Ecto neural progenitor cell (in vitro differentiated cells): ENCODE results near the gene JAZF1.

Source experiments
- DNase-seq: peaks from one replicate; pipeline ENCODE4 v3.0.0-alpha.2; 2018; ENCODE audit warnings: low spot score

The JAZF1 gene

DNA sequence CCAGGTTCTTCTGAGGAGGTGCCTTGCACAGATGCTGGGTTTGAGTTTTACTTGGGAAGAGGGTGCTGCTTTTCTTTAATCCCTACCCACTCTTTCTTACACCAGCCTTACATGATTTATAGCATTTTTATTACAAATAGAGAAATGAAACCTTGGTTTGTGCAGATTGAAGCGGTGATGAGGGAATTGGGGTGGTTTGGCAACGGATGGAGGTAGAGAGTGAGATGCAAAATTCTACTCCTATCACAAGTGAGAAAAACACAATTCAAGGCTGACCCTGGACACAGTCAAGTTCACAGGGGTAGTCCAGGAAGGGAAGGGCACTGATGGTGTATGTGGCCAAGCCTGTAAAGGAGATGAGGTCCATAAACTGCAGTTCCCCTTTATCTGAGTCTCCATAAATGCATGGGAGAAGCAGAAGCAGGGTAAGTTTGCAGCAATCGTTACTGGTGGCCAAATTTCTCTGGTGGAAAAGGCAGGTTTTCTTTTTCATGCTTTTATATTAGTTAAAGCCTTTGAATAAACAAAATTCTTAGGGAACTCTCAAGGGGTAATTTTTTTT, 214.3 kb downstream of the JAZF1 start:
- no peak for DNase-seq

DNA sequence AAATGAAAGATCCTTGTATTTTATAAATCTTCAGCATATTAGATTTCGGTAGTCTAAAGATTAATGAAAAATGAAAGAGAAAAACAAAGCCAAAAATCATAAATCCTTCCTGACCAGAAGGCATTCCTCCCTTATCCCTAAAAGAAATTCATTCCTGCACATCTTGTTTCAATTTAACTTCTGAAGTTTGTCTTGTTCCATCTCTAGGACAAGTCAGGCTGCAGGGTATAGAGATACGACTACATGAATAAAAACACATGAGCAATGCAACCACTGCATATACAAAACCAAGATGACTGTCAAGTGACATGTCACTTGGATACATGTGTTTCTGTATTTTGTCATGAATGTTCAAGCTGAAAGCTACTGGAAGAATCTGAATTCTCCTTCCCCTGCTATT, 214.9 kb downstream of the JAZF1 start:
- no peak for DNase-seq

DNA sequence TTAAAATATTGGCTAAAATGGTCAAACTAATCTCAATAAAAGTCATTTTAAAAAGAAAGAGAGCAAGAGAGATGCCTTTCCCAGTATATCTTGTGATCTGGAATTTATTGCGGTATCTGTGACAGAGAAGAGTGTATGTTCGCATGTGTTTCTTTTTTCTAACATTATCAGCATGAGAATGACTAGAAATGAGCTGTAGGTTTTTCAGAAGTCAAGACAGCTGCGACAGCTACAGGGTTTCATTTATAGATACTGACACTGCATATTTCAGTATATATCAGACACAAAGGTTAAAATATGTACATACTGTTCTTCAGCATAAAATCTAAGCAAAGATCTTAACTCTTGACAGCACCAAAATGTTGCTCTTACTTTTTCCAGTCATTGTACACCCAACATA, 215.8 kb downstream of the JAZF1 start:
- no peak for DNase-seq

DNA sequence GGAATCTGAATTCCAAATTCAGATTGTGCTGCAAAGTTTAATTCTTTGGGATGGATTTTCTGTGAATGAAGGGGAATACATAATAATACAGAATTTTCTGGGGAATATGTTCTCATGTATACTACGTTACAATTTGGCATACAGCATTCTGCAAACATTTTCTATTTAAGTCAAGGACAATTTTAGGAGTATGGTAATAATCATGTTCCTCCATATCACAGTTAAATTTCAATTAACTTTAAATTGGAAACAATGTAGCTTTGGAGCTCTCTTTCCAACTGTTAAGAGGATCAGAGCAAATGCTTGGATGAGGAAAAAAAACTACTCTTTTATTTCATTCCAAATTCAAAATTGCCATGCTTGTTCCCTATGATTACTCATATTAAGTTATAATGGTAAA, 217.5 kb downstream of the JAZF1 start:
- no peak for DNase-seq

DNA sequence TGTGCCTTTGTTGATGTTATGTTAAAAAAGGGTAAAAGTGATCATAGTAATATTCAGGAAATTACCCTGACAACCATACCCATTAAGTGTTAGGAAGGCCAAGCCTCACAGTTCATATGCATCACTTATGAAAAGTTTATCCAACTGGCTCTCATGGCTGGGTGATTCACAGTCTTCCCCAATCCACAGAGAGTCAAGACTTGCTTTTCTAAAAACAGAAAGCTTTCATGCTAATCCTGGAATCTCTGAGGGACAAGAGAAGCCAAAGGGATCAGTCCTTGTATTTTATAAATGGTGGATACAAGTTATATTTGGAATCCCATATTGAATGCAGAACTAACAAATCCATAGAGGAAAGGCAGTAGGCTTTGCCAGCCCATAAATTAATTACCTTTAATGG, 218.3 kb downstream of the JAZF1 start:
- no peak for DNase-seq

- DNase-seq, result no peak
Observed at GRCh38 chr7:27961255-27961654, 219.3 kb downstream of the JAZF1 start.

GRCh38 chr7:27960415-27960814, 220.2 kb downstream of the JAZF1 start:
- no peak for DNase-seq

DNA sequence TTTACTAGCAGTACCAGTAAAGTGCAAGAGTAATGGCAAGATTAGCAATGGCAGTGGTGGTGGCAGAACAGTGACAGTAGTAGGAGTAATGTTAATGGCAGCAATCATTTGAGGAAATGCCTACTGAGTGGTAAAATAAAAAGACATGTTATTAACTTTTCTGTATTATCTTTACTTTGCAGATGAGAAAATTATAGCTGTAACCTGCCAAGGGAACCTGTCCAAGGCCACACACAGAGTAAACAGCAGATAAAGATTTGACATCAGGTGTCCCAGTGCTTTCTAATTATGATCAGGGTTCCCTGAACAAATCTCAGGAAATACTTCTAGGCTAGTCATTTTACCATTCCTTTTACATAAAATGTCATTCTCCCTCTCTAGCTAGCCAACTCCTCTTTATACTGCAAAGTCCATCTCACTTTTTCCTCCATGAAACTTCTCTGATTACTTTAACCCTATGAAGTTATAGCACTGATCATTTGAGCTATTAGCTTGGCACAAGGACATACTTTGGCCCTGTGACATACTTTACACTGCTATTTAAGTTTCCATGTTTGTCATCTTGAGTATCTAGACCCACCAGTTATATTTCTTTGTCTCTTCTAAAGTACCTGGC, 221.6 kb downstream of the JAZF1 start:
- DNase-seq, result no peak

DNA sequence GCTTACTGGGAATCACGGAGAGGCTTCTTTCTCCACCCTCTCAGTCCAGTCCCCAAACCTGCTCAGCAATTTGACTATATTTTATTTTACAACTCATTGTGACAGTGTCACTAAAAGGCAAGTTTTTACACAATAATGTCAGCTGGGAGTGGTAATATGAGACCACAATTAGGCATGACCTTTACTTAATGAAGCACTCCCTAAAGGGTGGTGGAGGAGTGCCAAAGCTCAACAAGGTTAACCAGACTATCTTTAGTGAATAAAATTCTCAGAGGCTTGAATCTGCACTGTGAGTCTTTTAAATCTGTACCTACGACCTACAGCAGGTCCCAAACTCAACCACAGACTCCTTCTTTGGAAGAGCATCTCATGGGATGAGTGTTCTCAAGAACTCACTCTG, 225.0 kb downstream of the JAZF1 start:
- DNase-seq, result no peak

DNA sequence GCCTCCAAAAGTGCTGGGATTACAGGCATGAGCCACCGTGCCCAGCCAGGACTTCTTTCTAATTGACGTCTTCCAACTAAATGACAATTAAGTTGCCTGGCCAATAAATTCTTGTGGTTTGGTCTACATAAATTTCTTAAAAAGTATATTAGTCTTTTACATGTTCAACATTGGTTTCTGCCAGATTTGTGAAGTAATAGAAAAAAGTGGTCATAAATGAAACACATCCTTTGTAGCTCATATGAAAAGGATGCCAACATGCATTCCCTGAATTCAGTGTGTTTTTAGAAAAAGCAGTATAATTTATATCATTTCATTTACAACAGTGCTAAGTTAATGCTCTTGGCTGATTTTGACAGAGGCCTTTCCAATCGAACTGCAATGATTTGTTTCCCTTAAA, 225.6 kb downstream of the JAZF1 start:
- DNase-seq, result no peak

DNA sequence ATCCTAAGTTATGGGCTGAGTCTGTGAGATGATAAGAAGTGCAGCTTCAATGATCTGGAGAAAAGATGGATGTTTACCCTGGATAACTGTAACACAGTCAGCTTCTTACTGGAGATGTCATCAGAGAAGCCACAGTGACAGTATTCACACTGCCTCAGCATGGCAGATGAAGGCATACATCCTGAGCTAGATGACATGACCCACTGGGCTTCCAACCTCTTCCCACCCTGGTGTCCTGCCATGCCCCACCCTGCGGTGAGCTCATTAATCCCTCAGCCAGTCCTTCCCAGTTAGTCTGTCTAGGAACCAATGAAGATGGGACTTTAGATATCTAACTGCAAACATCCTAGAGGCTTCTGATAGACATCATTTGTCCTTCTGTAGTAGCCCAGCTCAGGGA, 226.8 kb downstream of the JAZF1 start:
- no peak for DNase-seq

DNA sequence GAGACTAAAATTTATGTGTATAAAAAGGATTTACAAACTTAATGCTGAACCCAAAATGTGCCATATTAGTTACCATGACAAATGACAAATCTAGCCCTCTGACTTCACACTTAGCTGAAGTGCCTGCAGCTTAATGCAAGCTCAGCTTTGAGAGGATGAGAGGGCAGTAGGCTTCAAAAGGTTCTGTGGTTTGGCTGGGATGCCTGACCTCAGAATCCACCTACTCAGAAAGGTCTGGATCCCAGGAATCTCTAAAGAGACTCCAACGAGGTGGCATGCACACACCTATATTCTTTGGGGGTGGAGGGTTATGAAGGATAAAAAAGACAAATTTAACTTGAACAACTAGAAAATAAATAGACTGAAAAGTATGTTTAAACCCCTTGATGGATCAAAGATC, 227.2 kb downstream of the JAZF1 start:
- no peak for DNase-seq

- no peak for DNase-seq
Observed at GRCh38 chr7:27952456-27953285, 227.9 kb downstream of the JAZF1 start.

- DNase-seq, result no peak
Observed at GRCh38 chr7:27950123-27950522, 230.5 kb downstream of the JAZF1 start.

DNA sequence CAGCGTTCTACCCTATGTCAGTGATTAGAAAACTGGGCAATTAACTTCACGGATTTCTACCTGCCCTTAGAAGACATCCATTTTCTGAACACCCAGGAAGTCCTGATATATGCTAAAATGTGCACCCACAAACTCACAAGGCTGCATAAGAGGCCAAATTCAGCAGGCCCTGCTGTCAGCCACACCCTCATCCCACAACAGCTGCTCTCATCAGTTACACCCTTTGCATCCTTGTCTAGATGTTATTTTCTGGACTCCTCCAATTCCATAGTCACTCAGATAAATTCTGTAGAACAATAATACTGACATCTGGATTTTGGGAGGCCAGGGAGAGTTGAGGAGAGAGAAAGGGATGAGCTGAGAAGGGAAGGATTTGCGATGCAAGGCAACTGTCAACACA, 231.7 kb downstream of the JAZF1 start:
- no peak for DNase-seq

DNA sequence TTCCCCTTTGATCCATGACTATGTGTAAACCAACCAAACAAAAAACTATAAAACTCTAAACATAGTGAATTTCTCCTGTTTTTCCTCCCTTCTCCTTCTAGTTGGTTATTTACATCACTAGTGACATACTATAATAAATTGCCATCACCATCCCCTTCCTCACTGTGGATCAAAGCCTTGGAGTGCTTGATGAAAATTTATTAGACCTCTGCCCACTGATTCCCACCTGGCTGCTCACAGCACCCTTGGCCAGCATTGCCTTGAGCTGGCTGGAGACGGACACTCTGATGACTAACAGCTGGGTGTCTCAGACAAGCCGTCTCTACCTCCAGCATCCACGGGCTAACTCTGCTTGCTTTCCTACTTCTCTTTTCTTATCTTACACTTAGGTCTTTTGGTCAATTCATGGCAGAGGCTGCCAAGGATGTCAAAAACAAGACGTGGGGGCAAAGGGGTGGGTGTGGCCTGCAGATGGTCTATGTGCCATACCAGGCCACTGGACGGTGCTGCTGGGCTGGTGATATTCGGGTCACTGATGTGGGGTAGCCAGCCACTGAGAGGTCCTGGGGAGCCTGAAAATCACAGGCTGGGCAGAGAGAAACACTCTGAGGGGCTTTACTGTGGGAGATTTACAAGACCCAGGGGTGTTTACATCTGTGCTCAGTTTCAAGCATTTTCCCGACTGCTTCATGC, 232.9 kb downstream of the JAZF1 start:
- DNase-seq, result no peak

GRCh38 chr7:27946351-27946750, 234.2 kb downstream of the JAZF1 start:
- DNase-seq, result no peak

DNA sequence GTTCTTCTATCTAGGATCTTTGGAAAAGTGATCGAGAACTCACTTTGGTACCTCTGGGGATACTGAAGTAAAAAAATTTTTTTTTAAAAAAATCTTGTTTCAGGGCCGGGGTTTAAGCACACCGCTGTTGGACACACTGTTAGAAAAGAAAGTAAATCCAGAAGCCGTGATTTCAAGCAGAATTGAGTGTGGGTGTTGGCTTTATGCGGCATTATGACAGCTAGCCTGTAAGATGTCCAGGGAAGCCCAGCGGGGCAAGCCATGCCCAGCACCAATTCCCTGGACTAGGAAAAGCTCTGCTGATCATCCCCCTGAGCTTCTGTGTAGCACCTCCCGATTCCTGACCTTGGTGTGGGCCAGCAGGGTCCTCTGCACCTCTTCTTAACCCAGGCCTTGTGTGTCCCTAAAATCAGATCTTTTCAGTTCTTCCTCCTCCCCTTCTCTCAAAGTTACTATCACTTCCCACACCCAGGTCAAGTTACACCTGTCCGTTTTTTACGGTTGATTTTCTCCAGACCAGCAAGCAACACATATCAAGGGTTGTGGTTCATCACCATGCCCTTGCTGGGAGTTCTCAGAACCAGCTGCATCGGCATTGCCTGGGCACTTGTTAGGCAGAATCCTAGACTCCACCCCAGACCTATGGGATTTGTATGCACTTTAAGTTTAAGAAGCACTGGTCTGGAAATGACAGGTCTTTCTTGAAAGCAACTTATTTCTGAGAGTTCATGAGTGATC, 235.4 kb downstream of the JAZF1 start:
- DNase-seq, result no peak

- DNase-seq, result no peak
Observed at GRCh38 chr7:27944643-27945042, 236.0 kb downstream of the JAZF1 start.

GRCh38 chr7:27943241-27943640, 237.4 kb downstream of the JAZF1 start:
- no peak for DNase-seq

DNA sequence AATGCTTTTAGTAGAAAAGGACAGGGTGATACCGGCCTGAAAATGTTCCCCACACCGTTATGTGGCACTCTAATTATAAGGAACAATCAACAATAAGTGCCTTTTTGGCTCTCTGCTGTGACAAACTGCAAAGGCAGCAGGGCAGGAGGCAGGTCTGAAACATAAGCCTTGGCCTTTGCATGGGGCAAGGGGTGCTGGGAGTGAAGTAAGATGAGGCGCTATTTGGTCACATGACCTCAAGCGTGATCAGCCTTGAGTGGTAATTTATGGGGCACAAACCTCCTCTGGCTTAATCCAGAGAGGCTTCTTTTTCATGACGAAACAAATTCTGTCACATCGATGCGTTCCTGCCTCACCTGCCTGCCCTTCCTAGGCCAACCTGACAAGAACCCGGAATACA, 237.9 kb downstream of the JAZF1 start:
- no peak for DNase-seq

- no peak for DNase-seq
Observed at GRCh38 chr7:27941522-27941921, 239.1 kb downstream of the JAZF1 start.
